Adipocyte (in vitro differentiated cells): ENCODE data around the gene ATXN7L1.
"Not testable (repeated sequence)": the region's sequence is repeated elsewhere in the genome, so short reads cannot be mapped to it uniquely, and the experiment has no call there.

ENCODE experiments used
- DNase-seq: peaks from one replicate; pipeline ENCODE4 v3.0.0-alpha.2; 2015; ENCODE audit warnings: low read depth
- H3K27me3 ChIP-seq: replicated peaks from 2 replicates; pipeline ENCODE4 v1.7.0; 2013; ENCODE audit warnings: mild to moderate bottlenecking, low read length, moderate library complexity; ENCODE audit not compliant: control insufficient read depth, insufficient read depth
- H3K36me3 ChIP-seq: 2 replicates; pipeline ENCODE4 v1.7.0; 2013; ENCODE audit warnings: low read length, mild to moderate bottlenecking, moderate library complexity; ENCODE audit not compliant: control insufficient read depth, insufficient read depth, severe bottlenecking
- H3K4me1 ChIP-seq: 2 replicates; pipeline ENCODE4 v1.7.0; 2013; ENCODE audit warnings: mild to moderate bottlenecking, low read length, moderate library complexity; ENCODE audit not compliant: control insufficient read depth, insufficient read depth
- H3K4me3 ChIP-seq: 2 replicates; pipeline ENCODE4 v1.7.0; 2013; ENCODE audit warnings: mild to moderate bottlenecking, low read length, moderate library complexity
- H3K9ac ChIP-seq: 2 replicates; pipeline ENCODE4 v1.7.0; 2013; ENCODE audit warnings: mild to moderate bottlenecking, low read length, moderate library complexity
- H3K9me3 ChIP-seq: 2 replicates; pipeline ENCODE4 v1.7.0; 2013; ENCODE audit warnings: mild to moderate bottlenecking, low read length, moderate library complexity; ENCODE audit not compliant: control insufficient read depth

The ATXN7L1 gene

GRCh38 chr7:105794741-105795729 lies 81.4 kb downstream of the ATXN7L1 start:
- H3K36me3 ChIP-seq: peaks cover 4% of the 10 kb centered on the region
- H3K4me3 ChIP-seq: no peak overlapping the region
- H3K4me1 ChIP-seq: peaks cover 23% of the 10 kb centered on the region
- H3K9ac ChIP-seq: peak overlapping the region; percentile 5
- DNase-seq: peak; percentile 65
- H3K27me3 ChIP-seq: no peaks in the 10 kb centered on the region
- H3K9me3 ChIP-seq: no peaks in the 10 kb centered on the region

- no peak for DNase-seq
- H3K9me3 ChIP-seq: no peaks in the 10 kb centered on the region
- H3K36me3 ChIP-seq: peaks cover 12% of the 10 kb centered on the region
- peaks cover 18% of the 10 kb centered on the region for H3K4me1 ChIP-seq
- H3K27me3 ChIP-seq: no peaks in the 10 kb centered on the region
- H3K9ac ChIP-seq: no peak overlapping the region
- no peak overlapping the region for H3K4me3 ChIP-seq
Observed at GRCh38 chr7:105792488-105793370, 83.7 kb downstream of the ATXN7L1 start.

- Histone ChIP-seq H3K9me3 (no peaks in the 10 kb centered on the region), H3K9ac (no peak overlapping the region), H3K27me3 (no peaks in the 10 kb centered on the region), H3K4me1 (peaks cover 18% of the 10 kb centered on the region), H3K36me3 (peaks cover 19% of the 10 kb centered on the region), H3K4me3 (no peak overlapping the region)
- no peak for DNase-seq
Observed at GRCh38 chr7:105791926-105792325, 84.5 kb downstream of the ATXN7L1 start.

GRCh38 chr7:105790996-105791395 lies 85.4 kb downstream of the ATXN7L1 start:
- H3K4me3 ChIP-seq: no peak overlapping the region
- DNase-seq: no peak
- peaks cover 29% of the 10 kb centered on the region for H3K36me3 ChIP-seq
- H3K9me3 ChIP-seq: no peaks in the 10 kb centered on the region
- H3K4me1 ChIP-seq: peaks cover 18% of the 10 kb centered on the region
- no peaks in the 10 kb centered on the region for H3K27me3 ChIP-seq
- H3K9ac ChIP-seq: no peak overlapping the region

- not testable (repeated sequence) for H3K9ac ChIP-seq, DNase-seq, H3K9me3 ChIP-seq, H3K4me3 ChIP-seq, H3K27me3 ChIP-seq
- Histone ChIP-seq H3K4me1 (peaks cover 13% of the 10 kb centered on the region), H3K36me3 (peaks cover 30% of the 10 kb centered on the region)
Observed at GRCh38 chr7:105790452-105790851, 85.9 kb downstream of the ATXN7L1 start.

- H3K4me1 ChIP-seq: no peaks in the 10 kb centered on the region
- H3K4me3 ChIP-seq: no peak overlapping the region
- DNase-seq: no peak
- peaks cover 30% of the 10 kb centered on the region for H3K36me3 ChIP-seq
- no peak overlapping the region for H3K9ac ChIP-seq
- no peaks in the 10 kb centered on the region for H3K27me3 ChIP-seq
- H3K9me3 ChIP-seq: no peaks in the 10 kb centered on the region
Observed at GRCh38 chr7:105788816-105789349, 87.5 kb downstream of the ATXN7L1 start.

- Histone ChIP-seq H3K9me3 (no peaks in the 10 kb centered on the region), H3K4me1 (no peaks in the 10 kb centered on the region), H3K4me3 (no peak overlapping the region), H3K36me3 (peaks cover 30% of the 10 kb centered on the region), H3K9ac (no peak overlapping the region), H3K27me3 (no peaks in the 10 kb centered on the region)
- no peak for DNase-seq
Observed at GRCh38 chr7:105788356-105788755, 88.0 kb downstream of the ATXN7L1 start.

GRCh38 chr7:105787793-105788192 lies 88.6 kb downstream of the ATXN7L1 start:
- H3K9ac ChIP-seq: no peak overlapping the region
- peaks cover 30% of the 10 kb centered on the region for H3K36me3 ChIP-seq
- H3K9me3 ChIP-seq: no peaks in the 10 kb centered on the region
- no peak overlapping the region for H3K4me3 ChIP-seq
- no peaks in the 10 kb centered on the region for H3K27me3 ChIP-seq
- DNase-seq: no peak
- H3K4me1 ChIP-seq: peaks cover 3% of the 10 kb centered on the region

- no peak for DNase-seq
- no peak overlapping the region for H3K4me3 ChIP-seq
- H3K4me1 ChIP-seq: peaks cover 10% of the 10 kb centered on the region
- H3K36me3 ChIP-seq: peaks cover 27% of the 10 kb centered on the region
- H3K27me3 ChIP-seq: no peaks in the 10 kb centered on the region
- no peaks in the 10 kb centered on the region for H3K9me3 ChIP-seq
- H3K9ac ChIP-seq: no peak overlapping the region
Observed at GRCh38 chr7:105786520-105787470, 89.6 kb downstream of the ATXN7L1 start.

GRCh38 chr7:105782391-105783042 lies 93.9 kb downstream of the ATXN7L1 start:
- peak; percentile 85 for DNase-seq
- Histone ChIP-seq H3K27me3 (no peaks in the 10 kb centered on the region), H3K4me1 (peaks cover 15% of the 10 kb centered on the region), H3K4me3 (no peak overlapping the region), H3K36me3 (peaks cover 16% of the 10 kb centered on the region), H3K9ac (peak overlapping the region; percentile 2), H3K9me3 (no peaks in the 10 kb centered on the region)
